Measurements from ENCODE around the gene CDH13.

The CDH13 gene

GRCh38 chr16:83393196-83393981 is 766.6 kb downstream of the CDH13 start:
- DNase-seq = no peak

GRCh38 chr16:83397601-83398291 is 771.0 kb downstream of the CDH13 start:
- no peak for DNase-seq

- no peak for DNase-seq
Observed at GRCh38 chr16:83400234-83400633, 773.5 kb downstream of the CDH13 start.

GRCh38 chr16:83402160-83402814 is 775.5 kb downstream of the CDH13 start:
- DNase-seq = no peak

GRCh38 chr16:83402967-83403366 is 776.2 kb downstream of the CDH13 start:
- no peak for DNase-seq

- no peak for DNase-seq
Observed at GRCh38 chr16:83403761-83404160, 777.0 kb downstream of the CDH13 start.

GRCh38 chr16:83404261-83404660 is 777.5 kb downstream of the CDH13 start:
- no peak for DNase-seq

GRCh38 chr16:83407928-83408327 is 781.2 kb downstream of the CDH13 start:
- DNase-seq = no peak

- no peak for DNase-seq
Observed at GRCh38 chr16:83409347-83409746, 782.6 kb downstream of the CDH13 start.

GRCh38 chr16:83418565-83418964 is 791.8 kb downstream of the CDH13 start:
- no peak for DNase-seq

- no peak for DNase-seq
Observed at GRCh38 chr16:83420206-83420760, 793.5 kb downstream of the CDH13 start.

GRCh38 chr16:83433201-83433600 is 806.4 kb downstream of the CDH13 start:
- DNase-seq = no peak

GRCh38 chr16:83437036-83437435 is 810.3 kb downstream of the CDH13 start:
- DNase-seq = no peak

- no peak for DNase-seq
Observed at GRCh38 chr16:83438326-83438725, 811.6 kb downstream of the CDH13 start.

GRCh38 chr16:83439412-83439811 is 812.6 kb downstream of the CDH13 start:
- DNase-seq = no peak

GRCh38 chr16:83441517-83441916 is 814.7 kb downstream of the CDH13 start:
- no peak for DNase-seq

GRCh38 chr16:83443972-83444371 is 817.2 kb downstream of the CDH13 start:
- no peak for DNase-seq

- DNase-seq = no peak
Observed at GRCh38 chr16:83447560-83447959, 820.8 kb downstream of the CDH13 start.

- no peak for DNase-seq
Observed at GRCh38 chr16:83449861-83450260, 823.1 kb downstream of the CDH13 start.

- no peak for DNase-seq
Observed at GRCh38 chr16:83453977-83454376, 827.2 kb downstream of the CDH13 start.

- no peak for DNase-seq
Observed at GRCh38 chr16:83455716-83456115, 828.9 kb downstream of the CDH13 start.

GRCh38 chr16:83456934-83457333 is 830.2 kb downstream of the CDH13 start:
- DNase-seq = no peak

GRCh38 chr16:83458612-83459011 is 831.8 kb downstream of the CDH13 start:
- no peak for DNase-seq

GRCh38 chr16:83464991-83465390 is 838.2 kb downstream of the CDH13 start:
- no peak for DNase-seq
